ENCODE results near the gene SEC14L2.

DNA sequence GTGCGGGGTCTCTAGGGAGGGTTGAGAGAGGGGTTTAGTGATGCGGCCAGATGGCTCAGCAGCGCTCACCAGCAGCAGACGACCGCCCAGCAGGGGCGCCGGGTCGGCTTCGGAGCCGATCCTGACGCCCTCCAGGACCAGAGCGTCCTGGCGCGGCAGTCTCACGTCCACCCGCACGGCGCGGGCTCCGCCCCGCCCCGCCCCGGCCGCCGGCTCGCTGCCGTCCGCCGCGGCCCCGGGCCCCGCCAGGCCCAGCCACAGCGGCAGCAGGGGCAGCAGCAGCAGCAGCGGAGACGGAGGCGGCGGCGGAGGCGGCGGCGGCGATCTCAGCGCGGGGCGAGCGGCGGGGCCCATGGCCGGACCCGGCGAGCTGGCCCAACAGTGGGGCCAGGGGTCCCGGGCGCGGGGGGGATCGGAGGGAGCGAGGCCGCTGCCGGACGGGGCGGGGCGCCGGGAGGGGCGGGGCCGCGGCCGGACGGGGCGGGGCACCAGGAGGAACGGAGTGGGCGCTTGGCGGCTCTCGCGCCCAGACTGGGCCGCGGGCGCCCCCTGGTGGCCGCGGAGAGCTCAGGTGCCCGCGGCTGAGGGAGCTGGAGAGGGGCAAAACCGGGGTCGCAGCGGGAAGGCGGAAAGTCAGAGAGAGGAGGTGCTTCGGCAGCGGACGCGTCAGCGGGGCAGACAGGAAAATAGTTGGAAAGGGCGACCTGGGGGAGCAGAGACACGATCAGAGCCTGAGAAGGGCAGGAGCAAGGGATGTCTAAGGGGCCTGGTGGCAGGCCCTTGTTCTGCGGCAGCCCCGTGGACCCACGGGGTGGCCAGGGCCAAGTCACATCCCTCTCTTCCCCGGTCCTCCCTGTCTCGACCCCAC lies 9.6 kb upstream of the SEC14L2 start, which contains the start of gene RNF215:
- TF ChIP-seq ZNF423 (CRISPR knock-in tag; IDR thresholded peaks at IDR 0.05) (no peak), ZNF281 (CRISPR knock-in tag; IDR thresholded peaks at IDR 0.05) (no peak), CREM (CRISPR knock-in tag; IDR thresholded peaks at IDR 0.05) (no peak), NR1H2 (CRISPR knock-in tag; IDR thresholded peaks at IDR 0.05) (no peak)
